Thyroid gland (tissue), 4 donors: Measurements from ENCODE around the gene PHLDB3.

ENCODE experiments used
- POLR2A ChIP-seq, 2 donors: fragments of 450-650 bp; IDR thresholded peaks; one replicate each; pipeline ENCODE4 v1.6.1; 2017; ENCODE audit warnings: antibody characterized with exemption in 2 of 2, mild to moderate bottlenecking in 2 of 2, moderate library complexity in 1 of 2
- TF ChIP-seq, protein P1 (sequence below), 6 experiments: fragments of 200-600 bp in 3 of 6; fragments of 450-650 bp in 3 of 6; sonication (generic) in 3 of 6; IDR thresholded peaks; one replicate each; pipeline ENCODE4 v1.5.1; 2016 to 2019; ENCODE audit warnings: antibody characterized with exemption in 6 of 6, mild to moderate bottlenecking in 2 of 6, inconsistent platforms in 1 of 6, moderate library complexity in 1 of 6

DNA sequence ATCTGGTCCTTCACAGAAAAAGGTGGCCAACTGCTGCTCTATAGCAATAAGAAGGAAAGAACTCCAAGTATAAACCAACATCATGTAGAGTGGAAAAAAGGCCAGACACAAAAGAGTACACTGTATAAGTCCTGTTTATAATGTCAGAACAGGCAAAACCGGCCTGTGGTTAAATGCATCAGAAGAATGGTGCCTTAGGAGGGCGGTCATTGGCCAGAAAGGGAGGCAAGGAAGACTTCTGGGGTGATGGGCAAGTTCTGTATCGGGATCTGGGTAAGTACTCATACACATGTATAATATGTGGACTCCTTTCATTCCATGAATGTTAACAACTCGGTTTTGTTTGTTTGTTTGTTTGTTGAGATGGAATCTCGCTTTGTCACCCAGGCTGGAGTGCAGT is 18.4 kb upstream of the PHLDB3 start:
- TF ChIP-seq, protein P1, sequence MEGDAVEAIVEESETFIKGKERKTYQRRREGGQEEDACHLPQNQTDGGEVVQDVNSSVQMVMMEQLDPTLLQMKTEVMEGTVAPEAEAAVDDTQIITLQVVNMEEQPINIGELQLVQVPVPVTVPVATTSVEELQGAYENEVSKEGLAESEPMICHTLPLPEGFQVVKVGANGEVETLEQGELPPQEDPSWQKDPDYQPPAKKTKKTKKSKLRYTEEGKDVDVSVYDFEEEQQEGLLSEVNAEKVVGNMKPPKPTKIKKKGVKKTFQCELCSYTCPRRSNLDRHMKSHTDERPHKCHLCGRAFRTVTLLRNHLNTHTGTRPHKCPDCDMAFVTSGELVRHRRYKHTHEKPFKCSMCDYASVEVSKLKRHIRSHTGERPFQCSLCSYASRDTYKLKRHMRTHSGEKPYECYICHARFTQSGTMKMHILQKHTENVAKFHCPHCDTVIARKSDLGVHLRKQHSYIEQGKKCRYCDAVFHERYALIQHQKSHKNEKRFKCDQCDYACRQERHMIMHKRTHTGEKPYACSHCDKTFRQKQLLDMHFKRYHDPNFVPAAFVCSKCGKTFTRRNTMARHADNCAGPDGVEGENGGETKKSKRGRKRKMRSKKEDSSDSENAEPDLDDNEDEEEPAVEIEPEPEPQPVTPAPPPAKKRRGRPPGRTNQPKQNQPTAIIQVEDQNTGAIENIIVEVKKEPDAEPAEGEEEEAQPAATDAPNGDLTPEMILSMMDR (IDR thresholded peaks at IDR 0.05) = no peak
- no peak for TF ChIP-seq POLR2A (IDR thresholded peaks at IDR 0.05)
